Measurements from ENCODE around the gene RANBP3L.

The RANBP3L gene

DNA sequence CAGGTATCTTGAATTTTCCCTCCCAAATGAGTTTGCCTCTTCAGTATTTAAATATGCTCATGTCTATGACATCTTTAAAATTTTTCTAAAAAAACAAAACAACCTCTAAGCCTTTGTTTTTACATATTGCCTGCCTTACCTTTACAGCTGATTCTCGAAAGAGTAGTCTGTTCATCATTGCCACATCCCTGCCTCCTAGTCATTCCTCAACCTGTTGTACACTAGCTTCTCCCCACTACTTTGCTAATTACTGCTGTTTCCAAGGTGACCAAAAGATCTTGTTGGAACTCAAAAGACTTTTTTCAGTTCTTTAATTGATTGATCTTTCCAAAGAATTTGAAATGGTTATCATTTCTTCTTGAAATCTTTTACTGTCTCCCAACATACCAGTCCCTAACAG lies 58.0 kb downstream of the RANBP3L start:
- DNase-seq (ENCODE audit: low spot score), result no peak

DNA sequence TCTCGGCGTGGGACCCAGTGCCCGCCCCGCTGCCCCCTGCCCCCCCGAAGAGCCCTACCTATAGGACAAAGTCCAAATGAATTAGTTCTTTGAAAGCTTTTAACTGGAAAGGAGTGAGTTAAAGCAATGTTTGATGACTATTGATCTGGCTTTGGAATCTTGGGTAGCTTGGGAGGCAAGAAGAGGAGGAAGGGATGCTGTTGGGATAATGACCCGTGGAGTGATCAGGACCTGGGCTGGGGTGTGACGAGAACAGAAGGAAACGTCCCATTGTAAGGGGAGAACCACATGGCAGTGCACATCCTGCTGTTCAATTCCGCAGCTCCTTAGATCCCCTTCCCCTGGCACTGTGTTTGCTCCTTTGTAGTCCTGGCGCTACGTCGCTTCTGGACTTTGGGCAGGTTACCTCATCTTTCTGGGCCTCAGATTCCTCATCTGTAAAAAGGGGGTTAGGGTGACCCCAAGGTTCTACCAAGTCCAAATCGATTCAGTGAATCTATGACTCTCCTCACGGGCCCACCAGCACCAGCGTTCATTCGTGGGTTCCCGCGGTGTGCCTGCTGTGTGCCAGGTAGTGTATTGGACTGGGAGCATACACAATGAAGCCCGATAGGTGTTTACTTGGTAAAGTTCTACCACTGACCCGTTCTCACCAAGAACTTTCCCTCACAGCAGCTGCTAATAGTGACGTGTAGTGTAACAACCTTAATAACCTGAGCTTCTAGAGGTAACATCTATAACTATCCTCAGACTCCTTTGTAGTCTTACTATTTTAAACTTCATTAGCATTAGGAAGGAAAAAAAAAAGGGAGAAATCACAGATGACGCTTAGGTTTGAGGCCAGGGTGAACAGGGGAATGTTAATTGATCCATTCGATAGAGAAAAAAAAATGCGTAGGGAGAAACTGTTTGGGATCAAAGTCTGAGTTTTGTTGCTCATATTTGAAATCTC lies 58.9 kb downstream of the RANBP3L start:
- peak; percentile 25 for DNase-seq (ENCODE audit: low spot score)

DNA sequence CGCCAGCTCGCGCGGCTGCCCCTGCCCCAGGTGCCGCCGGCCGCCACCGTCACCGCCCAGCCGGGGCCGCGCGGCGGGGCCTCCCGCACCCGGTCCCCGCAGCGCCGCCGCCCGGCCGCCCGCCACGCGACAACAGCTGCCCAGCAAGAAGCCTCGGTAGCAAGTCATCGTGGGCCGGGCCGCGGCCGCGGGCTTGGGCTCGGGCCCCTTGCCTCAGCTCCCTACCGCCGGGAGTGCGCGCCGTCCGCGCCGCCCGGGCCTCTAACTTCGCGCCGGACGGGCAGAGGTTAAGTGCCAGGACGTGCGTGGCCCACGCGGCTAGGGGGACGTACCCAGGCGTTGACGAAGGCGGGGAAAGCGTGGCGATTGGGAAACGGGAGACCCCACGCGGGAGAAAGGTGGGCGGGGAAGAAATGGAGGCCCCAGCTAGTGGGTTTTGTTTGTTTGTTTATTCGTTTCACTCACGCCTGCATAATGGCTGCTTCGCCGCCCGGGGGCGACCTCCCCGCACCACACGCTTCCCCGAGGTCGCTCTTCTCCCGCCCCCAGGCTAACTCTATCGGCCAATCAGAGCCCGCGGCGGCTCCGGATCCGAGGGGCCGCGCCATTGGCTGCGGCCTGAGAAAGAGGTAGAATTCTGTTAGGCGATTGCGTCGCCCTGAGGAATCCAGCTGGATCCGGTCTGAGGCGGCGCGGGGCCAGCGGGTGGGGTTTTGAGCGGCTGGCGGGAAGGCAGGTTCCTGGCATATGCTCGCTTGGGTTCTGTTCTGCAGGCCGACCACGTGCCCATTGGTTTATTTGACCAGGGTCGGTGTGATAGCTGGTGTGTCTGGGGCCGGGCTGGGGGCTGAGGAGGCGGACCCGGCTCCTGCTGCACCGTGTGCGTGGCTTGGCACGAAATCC lies 59.8 kb downstream of the RANBP3L start, which contains the start of gene NADK2:
Gene NADK2, minus strand, starts transcription at position 295 of the 903 bp plus-strand sequence. Its CDS starts 127 bp downstream, at position 168.
- DNase-seq (ENCODE audit: low spot score), result peak; percentile 97

DNA sequence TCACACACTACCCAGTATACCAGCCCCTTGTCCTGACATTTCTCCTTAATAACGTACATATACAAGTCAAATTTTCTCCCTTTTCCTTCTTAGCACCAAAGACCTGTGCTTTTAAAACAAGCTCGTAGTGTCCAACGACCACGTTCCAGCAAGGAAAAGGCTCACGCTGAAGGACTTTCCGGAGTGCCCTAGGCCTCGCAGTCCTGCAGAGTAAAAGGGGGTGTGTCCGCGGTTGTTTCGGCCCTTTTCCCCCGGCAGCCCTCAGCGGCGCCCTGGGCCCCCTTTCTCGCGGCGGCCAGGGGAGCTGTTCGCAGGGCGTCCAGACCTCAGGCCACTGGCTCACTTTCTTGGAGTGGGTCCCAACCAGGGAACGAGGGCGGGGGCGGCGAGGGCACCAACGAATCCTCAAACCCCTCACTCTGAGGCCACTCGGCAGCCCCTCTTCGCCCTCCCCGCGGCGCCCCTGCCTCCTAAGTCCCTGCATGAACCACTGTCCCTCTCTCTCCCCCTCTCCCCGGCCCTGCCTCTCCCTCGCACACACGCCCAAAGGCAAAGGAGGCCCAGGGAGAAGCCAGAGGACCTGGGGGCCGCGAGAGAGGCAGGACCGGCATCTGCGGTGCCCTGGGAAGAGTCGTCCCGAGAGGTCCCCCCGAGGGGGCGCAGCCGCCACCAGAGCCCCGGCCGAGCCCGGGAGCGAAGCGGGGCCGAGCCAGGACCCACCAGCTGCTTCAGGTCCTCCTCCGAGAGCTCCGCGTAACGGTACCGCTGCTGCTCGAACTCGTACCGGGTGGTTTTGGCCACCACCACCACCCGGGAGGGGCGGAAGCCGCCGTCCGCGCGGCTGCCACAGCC lies 60.7 kb downstream of the RANBP3L start:
- peak; percentile 59 for DNase-seq (ENCODE audit: low spot score)

DNA sequence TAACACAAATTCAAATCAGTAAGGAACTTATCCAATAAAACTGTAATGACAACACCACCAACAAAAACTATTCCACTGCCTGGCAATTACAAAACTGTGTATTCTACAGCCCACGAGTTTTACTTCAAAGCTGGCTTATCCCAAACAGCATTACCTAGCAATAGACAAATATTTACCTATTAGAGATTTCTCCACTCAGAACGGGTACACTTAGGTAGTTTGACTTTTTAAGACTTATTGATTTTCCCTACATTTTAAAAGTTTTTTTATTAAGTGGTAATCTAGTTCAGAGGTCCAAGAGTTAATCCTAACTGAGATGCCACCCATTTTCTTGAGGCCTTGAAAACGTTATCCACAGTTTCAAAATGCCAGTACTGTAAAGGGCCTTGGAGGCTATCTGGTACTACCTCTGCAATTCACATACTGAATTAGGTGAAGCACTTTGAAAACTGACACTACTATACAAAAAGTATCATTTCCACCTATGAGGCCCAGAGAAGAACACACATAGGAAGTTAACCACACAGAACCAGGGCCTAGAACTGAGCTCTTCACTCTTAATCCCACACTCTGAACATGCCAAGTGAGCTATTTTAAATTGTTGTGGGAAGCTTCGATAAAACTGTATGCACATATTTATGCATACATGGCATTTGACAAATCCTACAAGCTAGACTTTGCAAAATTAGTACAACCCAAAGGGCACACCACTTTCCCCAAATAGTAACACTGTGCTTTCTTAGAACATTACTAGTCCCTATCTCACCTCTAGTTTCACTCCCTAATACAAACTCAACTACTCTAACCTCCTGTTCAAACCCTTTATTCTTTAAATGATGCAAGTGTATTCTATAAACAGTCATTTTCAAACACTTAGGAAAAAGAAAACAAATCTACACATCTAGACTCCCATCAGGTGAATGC lies 62.1 kb downstream of the RANBP3L start:
- DNase-seq (ENCODE audit: low spot score), result peak; percentile 6

DNA sequence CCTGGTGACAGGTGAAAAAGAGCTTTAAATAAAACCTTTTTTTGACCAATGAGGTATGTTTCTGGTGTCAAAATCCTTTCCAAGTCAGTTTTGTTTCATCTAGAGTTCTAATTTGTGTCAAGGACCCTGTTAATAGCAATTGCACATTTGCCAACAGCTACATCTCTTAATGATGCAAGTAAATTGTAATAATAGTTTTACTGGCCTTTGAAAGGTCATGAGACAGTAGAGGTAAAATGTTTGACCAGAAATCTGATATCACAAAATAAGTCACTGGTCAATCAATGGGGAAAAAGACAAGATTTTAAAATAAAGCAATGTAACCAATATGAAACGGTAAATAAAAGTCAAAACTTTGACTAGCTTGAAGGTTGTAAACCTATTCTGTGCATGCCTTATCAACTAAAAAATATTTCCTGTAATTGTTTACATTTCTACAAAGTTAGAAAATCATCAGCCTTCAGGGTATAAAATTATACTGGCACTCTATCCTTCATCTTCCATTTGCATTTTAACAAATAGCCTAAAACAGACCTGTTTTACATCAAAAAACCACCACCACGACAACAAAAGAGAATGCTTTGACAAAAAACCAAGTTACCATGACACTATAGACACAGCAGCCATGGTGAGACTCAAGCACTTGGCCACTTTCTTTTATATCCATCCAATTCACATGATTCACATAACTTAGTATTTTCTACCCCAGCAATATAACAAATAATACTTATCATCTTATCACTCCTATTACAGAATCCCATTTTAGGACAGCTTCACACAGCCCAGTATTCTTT lies 63.0 kb downstream of the RANBP3L start:
- no peak for DNase-seq (ENCODE audit: low spot score)

DNA sequence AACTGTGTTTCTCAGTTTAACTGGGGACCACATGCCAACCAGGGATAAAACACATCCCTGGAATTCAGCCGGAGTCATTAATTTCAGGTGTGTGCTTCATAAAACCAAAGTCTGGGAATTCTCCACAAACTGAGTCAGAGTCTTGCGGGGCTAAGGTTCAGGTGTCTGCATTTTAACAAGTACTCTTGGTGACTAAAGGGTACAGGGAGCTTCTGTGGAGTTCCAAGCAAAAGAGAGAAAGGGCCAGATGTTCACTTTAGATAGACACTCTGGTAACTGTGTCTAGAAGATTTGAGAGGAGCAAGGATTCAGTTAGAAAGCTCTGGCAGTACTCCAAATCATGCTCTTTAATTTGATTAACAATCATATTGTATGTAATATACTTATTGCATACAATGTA lies 64.0 kb downstream of the RANBP3L start:
- no peak for DNase-seq (ENCODE audit: low spot score)

DNA sequence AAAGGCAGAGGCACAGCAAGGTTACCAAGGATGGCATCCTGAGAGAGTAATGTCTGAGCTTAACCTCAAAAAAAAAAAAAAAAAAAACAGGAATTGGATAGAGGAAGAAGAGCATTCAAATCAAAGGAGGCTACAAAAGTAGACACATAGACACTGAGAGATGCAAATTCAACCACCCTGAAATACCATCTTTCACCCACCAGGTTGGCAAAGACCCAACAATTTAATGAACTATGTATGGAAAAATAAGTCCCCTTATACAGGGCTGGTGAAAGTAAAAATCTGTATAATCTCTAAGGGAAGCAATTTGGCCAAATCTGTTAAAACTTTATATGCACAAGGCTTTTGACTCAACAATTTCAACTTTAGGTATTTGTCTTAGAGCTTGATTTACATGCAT lies 64.9 kb downstream of the RANBP3L start:
- DNase-seq (ENCODE audit: low spot score), result no peak

DNA sequence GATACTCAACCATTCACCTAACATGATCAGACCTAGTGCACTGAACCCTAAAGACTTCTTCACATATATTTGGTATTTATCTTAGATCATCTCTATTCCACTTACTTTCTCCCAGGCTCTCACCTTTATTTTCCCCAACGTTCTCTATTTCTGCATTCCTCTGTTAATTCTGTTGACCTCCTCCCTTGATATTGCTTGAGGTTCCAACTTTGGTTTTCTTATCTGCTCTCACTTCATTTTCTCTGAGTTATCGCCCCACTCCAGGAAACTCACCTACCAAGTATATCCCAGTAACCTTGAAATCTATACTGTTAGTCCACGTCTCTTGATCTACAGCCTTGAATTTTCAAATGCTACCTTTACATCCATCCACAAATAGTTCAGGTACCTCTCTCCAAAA lies 69.2 kb downstream of the RANBP3L start:
- no peak for DNase-seq (ENCODE audit: low spot score)

DNA sequence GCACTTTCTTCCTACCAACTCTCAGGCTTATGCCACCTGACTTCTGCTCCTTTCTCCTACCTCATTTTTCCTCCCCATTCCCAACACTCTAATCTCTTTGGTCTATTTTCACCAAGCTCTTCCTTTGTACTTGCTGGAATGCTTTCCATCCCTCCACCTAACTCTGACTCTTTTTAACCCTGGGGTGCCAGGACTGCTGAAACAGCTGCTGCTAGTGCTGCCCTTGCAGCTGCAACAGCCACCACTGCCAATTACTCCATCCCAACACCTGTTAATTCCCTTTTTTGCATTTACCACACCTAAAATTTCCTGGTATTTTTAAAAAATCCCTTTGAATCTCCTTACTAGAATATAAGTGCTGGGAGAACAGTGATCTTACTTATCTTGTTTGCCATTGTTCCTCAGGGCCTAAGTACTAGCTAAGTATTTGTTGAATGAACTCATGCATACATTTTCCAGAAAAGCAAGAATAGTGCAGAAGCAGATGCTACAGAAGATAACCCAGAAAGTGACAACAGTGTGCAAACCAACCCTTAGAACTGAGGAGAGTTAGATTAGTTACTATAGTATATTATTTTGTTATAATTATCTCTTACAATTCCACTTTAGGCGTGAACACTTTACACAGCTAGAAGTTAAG lies 71.4 kb downstream of the RANBP3L start:
- no peak for DNase-seq (ENCODE audit: low spot score)

DNA sequence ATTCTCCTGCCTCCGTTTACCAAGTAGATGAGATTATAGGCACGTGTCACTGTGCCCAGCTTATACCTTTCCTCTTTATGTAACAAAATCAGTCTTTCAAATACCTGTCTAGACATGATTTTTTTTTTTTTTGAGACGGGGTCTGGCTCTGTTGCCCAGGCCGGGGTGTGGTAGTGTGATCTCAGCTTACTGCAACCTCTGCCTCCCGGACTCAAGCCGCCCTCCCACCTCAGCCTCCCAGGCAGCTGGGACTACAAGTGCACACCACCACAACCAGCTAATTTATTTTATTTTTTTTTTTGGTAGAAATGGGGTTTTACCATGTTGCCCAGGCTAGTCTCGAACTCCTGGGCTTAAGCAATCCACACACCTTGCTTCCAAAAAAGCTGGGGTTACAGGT lies 73.2 kb downstream of the RANBP3L start:
- no peak for DNase-seq (ENCODE audit: low spot score)

DNA sequence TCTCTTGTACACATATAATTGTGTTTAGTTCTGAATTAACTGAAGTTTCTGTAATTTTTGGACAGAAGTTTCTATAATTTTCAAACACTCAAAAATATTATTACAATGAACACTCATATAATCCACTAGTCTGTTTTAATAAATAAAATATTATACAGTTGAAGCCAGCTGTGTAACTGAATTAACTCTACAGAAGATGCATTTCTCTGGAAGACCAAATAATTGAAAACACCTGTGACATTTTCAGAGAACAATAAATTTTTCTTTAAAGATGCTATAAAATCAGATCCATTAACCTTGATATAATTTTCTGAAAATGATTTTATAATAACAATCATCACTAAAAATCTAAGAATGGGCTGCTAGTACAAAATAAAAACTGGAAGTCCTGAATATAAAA lies 74.7 kb downstream of the RANBP3L start:
- DNase-seq (ENCODE audit: low spot score), result no peak

DNA sequence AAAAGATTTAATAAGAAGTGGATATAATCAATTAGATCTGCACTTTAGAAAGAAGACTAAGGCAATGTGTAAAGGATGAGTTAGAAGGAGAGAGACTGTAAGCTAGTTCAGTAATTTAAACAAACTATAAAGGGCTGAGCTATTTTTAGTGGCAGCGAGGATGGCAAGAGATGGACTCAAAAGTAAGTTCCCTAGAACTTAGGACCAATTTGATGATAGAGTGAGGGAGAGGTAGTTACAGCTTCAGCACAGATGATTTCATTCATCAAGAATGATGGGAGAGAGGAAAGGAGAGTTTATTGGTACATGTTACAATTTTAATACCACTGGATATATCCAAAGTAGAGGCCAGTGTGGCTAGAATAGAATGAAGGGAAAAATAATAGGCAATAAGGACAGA lies 79.1 kb downstream of the RANBP3L start:
- DNase-seq (ENCODE audit: low spot score), result no peak

DNA sequence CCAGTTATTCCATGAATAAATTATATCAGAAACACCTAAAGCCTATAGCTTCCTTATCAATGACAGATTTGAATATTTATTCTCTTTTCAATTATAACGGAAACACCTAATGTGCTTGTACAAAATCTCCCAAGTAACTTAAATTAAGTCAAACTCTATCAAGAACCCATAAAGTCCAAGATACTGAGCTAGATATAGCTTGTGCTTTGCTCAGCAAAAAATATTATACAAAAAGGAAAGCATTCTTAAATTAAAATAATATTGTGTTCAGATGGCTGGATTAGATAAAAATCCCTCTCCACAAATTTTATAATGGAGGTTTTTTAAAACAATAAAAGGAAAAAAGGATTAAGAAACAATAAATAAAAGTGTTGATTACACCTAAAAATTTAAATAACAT lies 83.7 kb downstream of the RANBP3L start:
- no peak for DNase-seq (ENCODE audit: low spot score)

DNA sequence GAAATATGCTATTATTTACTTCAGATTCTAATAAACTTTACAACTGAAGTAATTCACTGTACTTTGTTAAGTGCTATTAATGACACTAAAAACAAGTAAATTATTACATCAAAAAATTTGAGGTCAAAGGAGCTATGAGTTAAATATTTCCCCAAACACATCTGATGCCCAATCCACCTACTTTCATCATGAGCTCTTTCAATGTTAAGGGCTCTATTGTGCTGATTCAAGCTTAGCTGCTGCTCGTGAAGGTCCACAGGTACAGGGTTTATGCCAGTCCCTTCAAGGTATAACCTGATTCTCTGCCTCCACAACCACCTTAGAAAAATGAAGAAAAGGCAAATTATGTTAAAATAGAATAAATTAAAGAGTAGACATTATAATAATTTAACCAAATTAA lies 84.1 kb downstream of the RANBP3L start:
- no peak for DNase-seq (ENCODE audit: low spot score)

DNA sequence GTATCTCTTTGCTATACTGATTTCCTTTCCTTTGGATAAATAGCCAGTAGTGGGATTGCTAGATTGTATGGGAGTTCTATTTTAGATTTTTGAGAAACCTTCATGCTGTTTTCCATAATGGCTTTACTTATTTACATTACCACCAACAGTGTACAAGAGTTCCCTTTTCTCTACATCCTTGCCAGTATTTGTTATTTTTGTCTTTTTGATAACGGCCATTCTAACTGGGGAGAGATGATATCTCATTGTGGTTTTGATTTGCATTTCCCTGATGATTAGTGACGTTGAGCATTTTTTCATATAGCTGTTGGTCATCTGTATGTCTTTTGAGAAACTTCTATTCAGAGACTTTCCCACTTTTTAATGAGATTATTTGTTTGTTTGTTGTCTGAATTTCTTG lies 85.8 kb downstream of the RANBP3L start:
- no peak for DNase-seq (ENCODE audit: low spot score)

DNA sequence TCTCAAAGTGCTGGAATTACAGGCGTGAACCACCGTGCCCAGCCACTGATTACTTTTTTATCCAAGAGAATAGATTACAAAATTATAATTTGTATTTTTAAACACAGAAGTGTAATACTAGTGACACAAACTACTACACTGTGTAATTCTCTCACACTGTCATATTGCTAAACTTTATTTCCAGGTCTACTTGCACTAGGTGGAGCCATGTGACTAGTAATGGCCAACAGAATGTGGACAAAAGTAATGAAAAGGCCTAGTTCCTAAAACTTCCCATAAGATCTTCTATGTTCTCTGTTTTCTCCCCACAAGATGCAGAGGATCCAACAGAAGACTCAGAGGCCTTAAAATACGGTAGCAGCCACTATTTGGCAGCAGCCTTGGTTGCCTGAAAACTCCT lies 87.3 kb downstream of the RANBP3L start:
- DNase-seq (ENCODE audit: low spot score), result no peak

DNA sequence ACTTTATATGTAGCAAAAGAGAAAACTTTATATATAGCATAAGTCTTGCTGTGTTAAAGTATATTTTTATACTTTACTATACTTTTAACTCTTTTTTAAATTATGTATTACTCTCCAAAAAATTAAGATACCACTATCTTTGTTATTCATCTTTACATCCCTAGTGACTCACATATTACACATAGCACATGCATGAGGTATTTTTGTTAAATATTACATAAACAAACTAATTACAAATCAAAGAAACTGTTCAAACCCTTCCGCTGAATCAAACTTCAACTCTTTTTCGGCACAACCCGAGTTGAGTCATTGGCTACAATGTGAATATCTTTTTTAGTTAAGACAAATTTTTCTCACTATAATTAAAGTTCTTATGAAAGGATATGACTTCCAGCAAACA lies 92.0 kb downstream of the RANBP3L start:
- no peak for DNase-seq (ENCODE audit: low spot score)

DNA sequence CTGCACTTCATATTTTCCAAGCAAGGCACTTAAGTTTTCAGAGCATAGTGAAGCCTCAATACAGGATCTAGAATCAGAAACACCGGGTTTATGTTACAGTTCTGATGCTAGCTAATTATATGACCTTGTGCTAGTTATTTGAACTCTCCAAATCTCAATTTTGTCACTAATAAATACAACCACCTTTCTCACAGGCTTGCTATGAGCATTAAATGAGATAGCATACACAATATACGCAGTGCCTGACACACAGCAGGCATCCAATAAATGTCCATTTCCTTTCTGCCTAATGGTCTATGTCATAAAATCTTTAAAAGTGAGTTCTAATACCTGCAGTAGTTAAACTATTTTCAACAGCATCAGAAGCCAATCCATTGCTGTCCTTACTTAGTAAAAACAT lies 92.9 kb downstream of the RANBP3L start:
- no peak for DNase-seq (ENCODE audit: low spot score)

All from cerebellar cortex (tissue), 1 donor.